ENCODE results near the gene PIP5K1A. TPM values are rescaled to one million over a fixed set of nuclear protein-coding genes. Genes with fewer than 3 reads are reported as not detected.

The PIP5K1A gene
- polyA plus RNA-seq, 1 experiment = 138 TPM

- DNase-seq (ENCODE audit: low read depth) = peak; percentile 15
- H3K27me3 ChIP-seq (ENCODE audit: control insufficient read depth, insufficient read depth, low read length) = no peaks in the 10 kb centered on the region
- peak; percentile 85 for TF ChIP-seq CTCF (IDR thresholded peaks at IDR 0.05; ENCODE audit: insufficient read depth, low read depth, low read length)
- H3K36me3 ChIP-seq (ENCODE audit: control insufficient read depth, insufficient read depth, low read length) = peaks cover 7% of the 10 kb centered on the region
- H3K4me3 ChIP-seq (ENCODE audit: low read depth, low read length) = no peak overlapping the region
- ChIA-PET POLR2A (interaction anchor here (0.6 kb wide), 1 partner anchor 57 kb away, joined by 17 read pairs; no protein-coding TSS in a partner anchor), CTCF (interaction anchor here (0.5 to 5.2 kb wide), 28 partner anchors 8 to 737 kb away, joined by 3 to 43 read pairs (median 5); partner anchors contain the start of genes MINDY1 and VPS72)
Measured at GRCh38 chr1:151251656-151252470, 53.5 kb downstream of the PIP5K1A start.

DNA sequence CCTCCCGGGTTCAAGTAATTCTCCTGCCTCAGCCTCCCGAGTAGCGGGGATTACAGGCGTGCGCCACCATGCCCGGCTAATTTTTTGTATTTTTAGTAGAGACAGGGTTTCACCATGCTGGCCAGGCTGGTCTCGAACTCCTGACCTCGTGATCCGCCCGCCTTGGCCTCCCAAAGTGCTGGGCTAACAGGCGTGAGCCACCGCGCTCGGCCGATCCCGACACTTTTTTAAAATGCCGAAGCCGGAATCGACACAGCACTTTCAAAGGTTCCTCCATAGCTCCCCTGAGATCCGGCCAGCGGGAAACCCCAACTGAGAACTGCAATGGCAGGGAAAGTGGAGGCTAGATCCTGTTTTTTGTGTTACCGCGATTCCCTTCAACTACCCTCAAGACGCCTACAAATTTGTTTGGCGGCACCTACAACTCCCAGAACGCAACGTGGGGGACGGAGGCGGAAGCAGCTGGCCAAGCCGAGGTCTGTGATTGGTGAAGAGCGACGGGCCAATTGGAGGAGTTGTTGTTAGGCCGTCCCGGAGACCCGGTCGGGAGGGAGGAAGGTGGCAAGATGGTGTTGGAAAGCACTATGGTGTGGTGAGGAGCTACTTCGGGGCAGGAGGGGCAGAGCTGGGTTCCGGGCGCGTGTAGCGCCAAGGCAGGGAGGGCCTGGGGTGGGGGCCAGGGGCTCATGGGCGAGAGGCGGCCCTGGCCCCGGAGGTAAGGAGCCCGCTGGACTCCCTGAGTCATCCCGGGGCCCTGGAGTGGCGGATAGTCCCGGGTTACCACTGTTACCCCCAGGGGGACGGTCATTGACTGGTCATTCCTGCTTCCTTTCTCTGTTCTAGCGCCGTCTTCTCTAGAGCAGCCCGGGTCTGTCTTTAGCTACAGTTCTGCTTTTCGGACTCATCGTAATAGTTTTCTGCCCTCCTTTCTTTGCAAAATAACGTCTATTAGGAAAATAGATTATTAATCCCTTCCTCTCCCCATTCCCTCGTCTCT, 56.2 kb downstream of the PIP5K1A start, which contains the start of gene PSMD4:
PSMD4 (plus strand) TSS at position 518 of the 997 bp plus-strand sequence; CDS start at position 567, 49 bp downstream.
- Histone ChIP-seq H3K4me3 (ENCODE audit: low read depth, low read length) (peak within 1 kb of the TSS; percentile 96), H3K36me3 (ENCODE audit: control insufficient read depth, insufficient read depth, low read length) (peaks cover 4% of the 10 kb centered on the region), H3K27me3 (ENCODE audit: control insufficient read depth, insufficient read depth, low read length) (no peaks in the 10 kb centered on the region)
- POLR2A ChIA-PET = interaction anchor here (0.5 to 0.8 kb wide), 4 partner anchors 19 to 56 kb away, joined by 3 to 15 read pairs (median 4); no protein-coding TSS in a partner anchor
- CTCF ChIA-PET = interaction anchor here (0.9 to 5.2 kb wide), 5 partner anchors 16 to 144 kb away, joined by 3 to 43 read pairs (median 3); no protein-coding TSS in a partner anchor
- TF ChIP-seq CTCF (IDR thresholded peaks at IDR 0.05; ENCODE audit: insufficient read depth, low read depth, low read length) = 0 out of 2 replicates have a peak, but pooled peaks have one; percentile 9
- peak; percentile 86 for DNase-seq (ENCODE audit: low read depth)

- CTCF ChIA-PET = interaction anchor here (0.9 to 1.5 kb wide), 4 partner anchors 10 to 46 kb away, joined by 3 to 4 read pairs (median 3); no protein-coding TSS in a partner anchor
- POLR2A ChIA-PET = no interaction called here
- DNase-seq (ENCODE audit: low read depth) = no peak
- Histone ChIP-seq H3K27me3 (ENCODE audit: control insufficient read depth, insufficient read depth, low read length) (no peaks in the 10 kb centered on the region), H3K4me3 (ENCODE audit: low read depth, low read length) (peak overlapping the region; percentile 96), H3K36me3 (ENCODE audit: control insufficient read depth, insufficient read depth, low read length) (no peaks in the 10 kb centered on the region; the same call in 1 of the 2 replicates)
- no peak for TF ChIP-seq CTCF (IDR thresholded peaks at IDR 0.05; ENCODE audit: insufficient read depth, low read depth, low read length)
Measured at GRCh38 chr1:151255381-151255780, 57.0 kb downstream of the PIP5K1A start.

DNA sequence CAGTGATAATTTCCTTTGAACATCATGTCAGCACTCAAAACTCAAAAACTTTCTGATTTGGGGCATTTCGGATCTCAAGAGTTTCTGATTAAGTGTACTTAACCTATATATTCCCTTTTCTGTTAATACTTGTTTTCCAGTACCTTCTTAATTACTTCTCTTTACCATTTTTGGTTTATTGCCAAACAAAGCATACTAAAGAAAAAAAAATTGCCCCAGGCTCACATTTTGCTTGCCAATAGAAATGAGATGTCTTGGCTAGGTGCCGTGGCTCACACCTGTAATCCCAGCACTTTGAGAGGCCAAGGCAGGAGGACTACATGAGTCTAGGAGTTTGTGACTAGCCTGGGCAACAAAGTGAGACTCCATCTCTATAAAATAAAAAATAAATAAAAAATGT, 61.0 kb downstream of the PIP5K1A start:
- Histone ChIP-seq H3K36me3 (ENCODE audit: control insufficient read depth, insufficient read depth, low read length) (peaks cover 4% of the 10 kb centered on the region), H3K4me3 (ENCODE audit: low read depth, low read length) (no peak overlapping the region), H3K27me3 (ENCODE audit: control insufficient read depth, insufficient read depth, low read length) (no peaks in the 10 kb centered on the region)
- POLR2A ChIA-PET = no interaction called here
- DNase-seq (ENCODE audit: low read depth) = no peak
- no peak for TF ChIP-seq CTCF (IDR thresholded peaks at IDR 0.05; ENCODE audit: insufficient read depth, low read depth, low read length)
- CTCF ChIA-PET = no interaction called here

All from BJ (cell line).